Measurements from ENCODE around the gene SUMO1. TPM values are rescaled to one million over a fixed set of nuclear protein-coding genes. Genes with fewer than 3 reads are reported as not detected.
A peak's percentile ranks its signal among the peaks of the same experiment; 100 is the strongest.

SUMO1 gene
- total RNA-seq, 3 donors from 2014 or later, result 54.1 to 78.6 (median 68.5) TPM

DNA sequence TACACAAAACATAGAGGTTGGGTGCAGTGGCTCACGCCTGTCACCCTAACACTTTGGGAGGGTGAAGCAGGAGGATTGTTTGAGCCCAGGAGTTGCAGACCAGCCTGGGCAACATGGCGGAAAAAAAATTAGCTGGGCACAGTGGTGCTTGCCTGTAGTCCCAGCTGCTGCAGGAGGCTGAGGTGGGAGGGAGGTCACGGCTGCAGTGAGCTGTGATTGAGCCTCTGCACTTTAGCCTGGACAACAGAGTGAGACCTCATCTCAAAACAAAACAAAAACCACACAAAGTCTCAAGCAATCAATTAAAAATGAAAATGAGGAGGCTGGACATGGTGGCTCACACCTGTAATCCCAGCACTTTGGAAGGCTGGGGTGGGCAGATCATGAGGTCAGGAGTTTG is 32.1 kb upstream of the SUMO1 start:
- intact Hi-C loops (cut with DNase I; ENCODE audit: low total_unique reads), result no loop called here
- TF ChIP-seq, protein P1, sequence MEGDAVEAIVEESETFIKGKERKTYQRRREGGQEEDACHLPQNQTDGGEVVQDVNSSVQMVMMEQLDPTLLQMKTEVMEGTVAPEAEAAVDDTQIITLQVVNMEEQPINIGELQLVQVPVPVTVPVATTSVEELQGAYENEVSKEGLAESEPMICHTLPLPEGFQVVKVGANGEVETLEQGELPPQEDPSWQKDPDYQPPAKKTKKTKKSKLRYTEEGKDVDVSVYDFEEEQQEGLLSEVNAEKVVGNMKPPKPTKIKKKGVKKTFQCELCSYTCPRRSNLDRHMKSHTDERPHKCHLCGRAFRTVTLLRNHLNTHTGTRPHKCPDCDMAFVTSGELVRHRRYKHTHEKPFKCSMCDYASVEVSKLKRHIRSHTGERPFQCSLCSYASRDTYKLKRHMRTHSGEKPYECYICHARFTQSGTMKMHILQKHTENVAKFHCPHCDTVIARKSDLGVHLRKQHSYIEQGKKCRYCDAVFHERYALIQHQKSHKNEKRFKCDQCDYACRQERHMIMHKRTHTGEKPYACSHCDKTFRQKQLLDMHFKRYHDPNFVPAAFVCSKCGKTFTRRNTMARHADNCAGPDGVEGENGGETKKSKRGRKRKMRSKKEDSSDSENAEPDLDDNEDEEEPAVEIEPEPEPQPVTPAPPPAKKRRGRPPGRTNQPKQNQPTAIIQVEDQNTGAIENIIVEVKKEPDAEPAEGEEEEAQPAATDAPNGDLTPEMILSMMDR (IDR thresholded peaks at IDR 0.05), result no peak
- TF ChIP-seq POLR2A (IDR thresholded peaks at IDR 0.05), result no peak
- no peak for TF ChIP-seq POLR2AphosphoS5 (IDR thresholded peaks at IDR 0.05)

GRCh38 chr2:202269585-202269984 is 31.2 kb upstream of the SUMO1 start:
- intact Hi-C loops (cut with DNase I; ENCODE audit: low total_unique reads), result no loop called here
- no peaks in the 10 kb centered on the region for H3K9me3 ChIP-seq
- TF ChIP-seq POLR2A (IDR thresholded peaks at IDR 0.05) (no peak), POLR2AphosphoS5 (IDR thresholded peaks at IDR 0.05) (no peak)
- TF ChIP-seq, protein P1 (IDR thresholded peaks at IDR 0.05), result no peak
- no peak overlapping the region for H3K4me3 ChIP-seq
- no peak overlapping the region for H3K27ac ChIP-seq
- no peaks in the 10 kb centered on the region for H3K36me3 ChIP-seq
- no peaks in the 10 kb centered on the region for H3K27me3 ChIP-seq
- H3K4me1 ChIP-seq, result no peaks in the 10 kb centered on the region
- no peak for DNase-seq (ENCODE audit: low spot score in 2 of 2)

More for the DNA sequence above, 32.1 kb upstream of the SUMO1 start:
- no peak for DNase-seq (ENCODE audit: low spot score in 2 of 2)
- Histone ChIP-seq H3K36me3 (no peaks in the 10 kb centered on the region), H3K9me3 (no peaks in the 10 kb centered on the region), H3K27me3 (no peaks in the 10 kb centered on the region), H3K27ac (no peak overlapping the region), H3K4me1 (no peaks in the 10 kb centered on the region), H3K4me3 (no peak overlapping the region)

GRCh38 chr2:202267495-202267894 is 29.1 kb upstream of the SUMO1 start:
- no peaks in the 10 kb centered on the region for H3K27me3 ChIP-seq
- H3K4me3 ChIP-seq, result peak overlapping the region; percentile 67 to 91 (median 88)
- TF ChIP-seq, protein P1 (IDR thresholded peaks at IDR 0.05), result no peak
- TF ChIP-seq POLR2AphosphoS5 (IDR thresholded peaks at IDR 0.05), result no peak
- TF ChIP-seq POLR2A (IDR thresholded peaks at IDR 0.05), result no peak
- H3K9me3 ChIP-seq, result no peaks in the 10 kb centered on the region
- no peaks in the 10 kb centered on the region for H3K4me1 ChIP-seq
- no peak for DNase-seq (ENCODE audit: low spot score in 2 of 2)
- intact Hi-C loops (cut with DNase I; ENCODE audit: low total_unique reads), result no loop called here
- H3K27ac ChIP-seq, result no peak overlapping the region
- H3K36me3 ChIP-seq, result no peaks in the 10 kb centered on the region

DNA sequence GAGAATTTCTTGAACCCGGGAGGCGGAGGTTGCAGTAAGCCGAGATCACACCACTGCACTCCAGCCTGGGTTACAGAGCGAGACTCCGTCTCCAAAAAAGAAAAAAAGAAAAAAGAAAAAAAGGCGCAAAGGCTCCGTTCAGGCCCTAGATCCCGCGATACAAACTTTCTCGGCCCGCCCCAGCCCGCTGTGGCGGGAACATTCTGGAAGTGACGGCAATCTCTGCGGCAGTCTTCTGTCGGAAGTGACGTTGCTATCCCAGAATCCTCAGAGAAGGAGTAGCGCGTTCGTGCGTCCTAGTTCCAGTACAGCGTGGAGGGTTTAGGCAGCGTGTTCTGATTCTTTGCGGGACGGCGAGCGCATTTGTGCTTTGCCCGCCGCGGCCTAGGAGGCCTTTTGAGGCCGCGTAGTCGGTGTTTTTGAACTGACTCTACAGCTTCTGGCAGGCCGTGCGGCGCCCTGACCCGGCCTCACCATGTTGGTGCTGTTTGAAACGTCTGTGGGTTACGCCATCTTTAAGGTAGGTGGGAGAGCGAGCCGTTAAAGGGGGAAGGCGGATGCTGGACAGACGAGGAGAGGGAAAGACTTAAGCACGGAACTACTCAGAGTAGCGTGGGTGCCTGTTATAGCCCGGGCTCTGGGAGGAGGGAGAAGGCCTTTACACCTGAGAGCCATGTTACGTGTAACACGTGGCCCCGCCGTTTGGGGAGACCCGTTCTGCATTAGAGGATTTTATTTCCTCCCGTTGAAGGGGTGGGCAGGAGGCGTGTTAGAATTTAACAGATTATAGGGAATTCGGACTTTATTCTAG is 27.3 kb upstream of the SUMO1 start, which contains the start of gene NOP58:
NOP58 (plus strand) TSS at position 297 of the 811 bp plus-strand sequence; CDS start at position 476, 179 bp downstream.
- H3K36me3 ChIP-seq, result no peaks in the 10 kb centered on the region
- no peaks in the 10 kb centered on the region for H3K27me3 ChIP-seq
- H3K4me1 ChIP-seq, result no peaks in the 10 kb centered on the region
- H3K27ac ChIP-seq, result peak within 1 kb of the TSS; percentile 93 to 95
- H3K4me3 ChIP-seq, result peak within 1 kb of the TSS; percentile 67 to 91 (median 88)
- no peaks in the 10 kb centered on the region for H3K9me3 ChIP-seq
- intact Hi-C loops (cut with DNase I; ENCODE audit: low total_unique reads), result no loop called here
- peak; percentile 89 to 90 for DNase-seq (ENCODE audit: low spot score in 2 of 2)
- TF ChIP-seq, protein P1 (IDR thresholded peaks at IDR 0.05), result no peak
- TF ChIP-seq POLR2AphosphoS5 (IDR thresholded peaks at IDR 0.05) (peak; percentile 98 to 99 (median 98)), POLR2A (IDR thresholded peaks at IDR 0.05) (peak; percentile 93)

DNA sequence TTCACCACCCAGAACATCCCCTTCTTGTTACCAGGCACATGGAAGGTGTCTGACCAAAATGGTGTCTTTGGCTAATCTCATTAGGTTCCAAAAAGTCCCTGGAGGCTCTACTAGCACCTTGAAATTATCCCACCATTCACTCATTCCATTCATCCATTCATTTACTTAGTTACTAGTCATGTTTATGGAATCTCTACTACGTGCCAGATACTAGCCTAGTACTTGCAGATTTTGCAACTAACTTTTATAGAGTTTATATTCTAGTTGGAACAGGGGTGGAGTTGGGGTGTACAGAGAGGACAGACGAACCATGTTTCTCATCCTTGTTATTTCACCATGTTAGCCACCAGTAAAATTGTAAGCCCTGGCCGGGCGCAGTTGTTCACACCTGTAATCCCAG is 23.1 kb upstream of the SUMO1 start:
- TF ChIP-seq POLR2AphosphoS5 (IDR thresholded peaks at IDR 0.05) (no peak), POLR2A (IDR thresholded peaks at IDR 0.05) (no peak)
- TF ChIP-seq, protein P1 (IDR thresholded peaks at IDR 0.05), result no peak
- intact Hi-C loops (cut with DNase I; ENCODE audit: low total_unique reads), result no loop called here
- DNase-seq (ENCODE audit: low spot score in 2 of 2), result no peak

More for the DNA sequence above, 23.1 kb upstream of the SUMO1 start:
- Histone ChIP-seq H3K36me3 (no peaks in the 10 kb centered on the region), H3K27me3 (no peaks in the 10 kb centered on the region), H3K27ac (no peak overlapping the region), H3K9me3 (no peaks in the 10 kb centered on the region), H3K4me3 (no peak overlapping the region), H3K4me1 (no peaks in the 10 kb centered on the region)

Data from breast epithelium (tissue), 4 donors.